ENCODE results near the gene DUOX1. TPM values are rescaled to one million over a fixed set of nuclear protein-coding genes. Genes with fewer than 3 reads are reported as not detected.

Gene DUOX1
- total RNA-seq, 1 donor from 2014 or later, result 0.11 TPM

- POLR2A ChIA-PET, result no interaction called here
- ATAC-seq (ENCODE audit: low read depth) (no peak), DNase-seq (no peak)
- H3K4me1 Mint-ChIP-seq, result peaks cover 8% of the 10 kb centered on the region
- no peaks in the 10 kb centered on the region for H3K36me3 Mint-ChIP-seq (ENCODE audit: low read depth)
- H3K27ac Mint-ChIP-seq, result no peak overlapping the region
- intact Hi-C loops (cut with micrococcal nuclease), result no loop called here
- no peak overlapping the region for H3K4me3 Mint-ChIP-seq
- TF ChIP-seq CTCF (IDR thresholded peaks at IDR 0.05), result no peak
- no peaks in the 10 kb centered on the region for H3K9me3 Mint-ChIP-seq
- peaks cover 11% of the 10 kb centered on the region for H3K27me3 Mint-ChIP-seq
- CTCF ChIA-PET, result interaction anchor here (1.0 kb wide), 1 partner anchor 22 kb away, joined by 3 read pairs; no protein-coding TSS in a partner anchor
These were observed 10.0 kb downstream of the DUOX1 start for GRCh38 chr15:45139770-45140169.

GRCh38 chr15:45140557-45141250 is 10.9 kb downstream of the DUOX1 start:
- Mint-ChIP-seq H3K4me1 (peaks cover 6% of the 10 kb centered on the region), H3K27ac (no peak overlapping the region), H3K9me3 (no peaks in the 10 kb centered on the region), H3K36me3 (ENCODE audit: low read depth) (no peaks in the 10 kb centered on the region), H3K27me3 (peaks cover 9% of the 10 kb centered on the region), H3K4me3 (no peak overlapping the region)
- ATAC-seq (ENCODE audit: low read depth) (no peak), DNase-seq (no peak)
- no peak for TF ChIP-seq CTCF (IDR thresholded peaks at IDR 0.05)
- intact Hi-C loops (cut with micrococcal nuclease), result no loop called here
- POLR2A ChIA-PET, result no interaction called here
- CTCF ChIA-PET, result interaction anchor here (1.0 to 1.2 kb wide), 2 partner anchors 23 kb away, joined by 3 to 4 read pairs; no protein-coding TSS in a partner anchor

- POLR2A ChIA-PET, result no interaction called here
- H3K4me3 Mint-ChIP-seq, result no peak overlapping the region
- no peak for ATAC-seq (ENCODE audit: low read depth)
These were observed 11.6 kb downstream of the DUOX1 start for GRCh38 chr15:45141386-45141785.

GRCh38 chr15:45143056-45143455 is 13.3 kb downstream of the DUOX1 start:
- intact Hi-C loops (cut with micrococcal nuclease), result no loop called here
- Mint-ChIP-seq H3K4me1 (no peaks in the 10 kb centered on the region), H3K36me3 (ENCODE audit: low read depth) (no peaks in the 10 kb centered on the region), H3K27me3 (no peaks in the 10 kb centered on the region), H3K27ac (no peak overlapping the region), H3K9me3 (no peaks in the 10 kb centered on the region), H3K4me3 (no peak overlapping the region)
- CTCF ChIA-PET, result no interaction called here
- POLR2A ChIA-PET, result no interaction called here
- no peak for TF ChIP-seq CTCF (IDR thresholded peaks at IDR 0.05)
- ATAC-seq (ENCODE audit: low read depth) (no peak), DNase-seq (no peak)

More at GRCh38 chr15:45141386-45141785, 11.6 kb downstream of the DUOX1 start:
- no peak for TF ChIP-seq CTCF (IDR thresholded peaks at IDR 0.05)
- intact Hi-C loops (cut with micrococcal nuclease), result no loop called here
- Mint-ChIP-seq H3K27me3 (peaks cover 5% of the 10 kb centered on the region), H3K4me1 (peaks cover 2% of the 10 kb centered on the region), H3K36me3 (ENCODE audit: low read depth) (no peaks in the 10 kb centered on the region), H3K9me3 (no peaks in the 10 kb centered on the region), H3K27ac (no peak overlapping the region)
- CTCF ChIA-PET, result interaction anchor here (1.2 to 1.3 kb wide), 2 partner anchors 9 to 23 kb away, joined by 3 to 4 read pairs; no protein-coding TSS in a partner anchor
- no peak for DNase-seq

- DNase-seq (no peak), ATAC-seq (ENCODE audit: low read depth) (no peak)
- Mint-ChIP-seq H3K36me3 (ENCODE audit: low read depth) (no peaks in the 10 kb centered on the region), H3K4me1 (no peaks in the 10 kb centered on the region), H3K27me3 (no peaks in the 10 kb centered on the region), H3K4me3 (no peak overlapping the region), H3K27ac (no peak overlapping the region), H3K9me3 (no peaks in the 10 kb centered on the region)
- intact Hi-C loops (cut with micrococcal nuclease), result no loop called here
- CTCF ChIA-PET, result interaction anchor here (0.8 kb wide), 1 partner anchor 13 kb away, joined by 3 read pairs; no protein-coding TSS in a partner anchor
- POLR2A ChIA-PET, result no interaction called here
- no peak for TF ChIP-seq CTCF (IDR thresholded peaks at IDR 0.05)
These were observed 14.2 kb downstream of the DUOX1 start for GRCh38 chr15:45143946-45144345.
